Urinary bladder (tissue), 4 donors: ENCODE data around the gene GFRAL. TPM values are rescaled to one million over a fixed set of nuclear protein-coding genes. Genes with fewer than 3 reads are reported as not detected.
A peak's percentile ranks its signal among the peaks of the same experiment; 100 is the strongest.

Experiments
- DNase-seq: peaks from one replicate; pipeline ENCODE4 v3.0.0-alpha.2; 2015; ENCODE audit errors: extremely low spot score
- H3K27ac ChIP-seq: one replicate; pipeline ENCODE4 v1.5.1; 2013; ENCODE audit warnings: low read depth, mild to moderate bottlenecking, moderate library complexity
- H3K36me3 ChIP-seq: one replicate; pipeline ENCODE4 v1.6.1; 2013; ENCODE audit warnings: mild to moderate bottlenecking, moderate library complexity; ENCODE audit not compliant: insufficient read depth
- H3K4me1 ChIP-seq: one replicate; pipeline ENCODE4 v1.6.1; 2013; ENCODE audit warnings: mild to moderate bottlenecking, moderate library complexity; ENCODE audit not compliant: insufficient read depth
- H3K4me3 ChIP-seq: one replicate; pipeline ENCODE4 v1.5.1; 2013; ENCODE audit warnings: low read depth, low read length
- WGBS: extraction: QIAGEN DNeasy Blood & Tissue Kit; methylation state at CpG from one replicate; pipeline ENCODE4 v1.1.7; 2013; 5-methylcytosine and 5-hydroxymethylcytosine counted together
- polyA plus RNA-seq: library from polyadenylated mRNA; stranded (reverse); fragments of 200-250 nt; gene quantifications from one replicate; pipeline ENCODE4 v1.2.3, GENCODE V29; 2013
- total RNA-seq: library from RNA; depleted of rRNA; stranded (reverse); fragments of >200 nt; gene quantifications from one replicate; pipeline ENCODE4 v1.2.3, GENCODE V29; 2014
- donor health status: healthy with polysubstance abuse.
- donor health status: healthy.

Gene GFRAL
- total and polyA plus RNA-seq, 2 donors = not detected

GRCh38 chr6:55379895-55380294, 52.6 kb downstream of the GFRAL start:
- H3K4me1 ChIP-seq = no peaks in the 10 kb centered on the region

DNA sequence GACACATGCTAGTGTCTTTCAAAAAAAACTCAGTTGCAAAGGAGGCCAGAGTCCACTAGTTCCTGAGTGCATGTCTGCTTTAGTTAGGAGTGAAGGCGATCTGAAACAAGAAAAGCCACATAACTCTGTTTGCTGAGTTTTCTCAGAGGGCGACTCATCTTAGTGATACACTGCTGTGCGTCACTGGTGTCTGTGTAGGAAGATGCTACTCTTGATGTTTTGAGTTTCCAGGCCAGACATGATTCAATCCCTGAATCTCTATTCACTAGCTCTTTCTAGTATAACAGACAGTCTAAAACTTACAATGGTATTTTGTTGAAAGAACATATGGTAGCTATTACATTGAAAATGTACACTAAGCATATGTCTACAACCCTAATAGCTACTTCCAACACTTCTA, 60.9 kb downstream of the GFRAL start:
- Histone ChIP-seq H3K27ac (no peak overlapping the region), H3K4me1 (no peaks in the 10 kb centered on the region), H3K4me3 (no peak overlapping the region), H3K36me3 (no peaks in the 10 kb centered on the region)
- WGBS = 92% methylated on average over 3 of the region's 3 CpGs
- DNase-seq = no peak

More at GRCh38 chr6:55379895-55380294, 52.6 kb downstream of the GFRAL start:
- H3K27ac ChIP-seq = no peak overlapping the region
- H3K36me3 ChIP-seq = no peaks in the 10 kb centered on the region
- WGBS = 35% methylated on average over 1 of the region's 1 CpG
- DNase-seq = no peak
- H3K4me3 ChIP-seq = no peak overlapping the region

DNA sequence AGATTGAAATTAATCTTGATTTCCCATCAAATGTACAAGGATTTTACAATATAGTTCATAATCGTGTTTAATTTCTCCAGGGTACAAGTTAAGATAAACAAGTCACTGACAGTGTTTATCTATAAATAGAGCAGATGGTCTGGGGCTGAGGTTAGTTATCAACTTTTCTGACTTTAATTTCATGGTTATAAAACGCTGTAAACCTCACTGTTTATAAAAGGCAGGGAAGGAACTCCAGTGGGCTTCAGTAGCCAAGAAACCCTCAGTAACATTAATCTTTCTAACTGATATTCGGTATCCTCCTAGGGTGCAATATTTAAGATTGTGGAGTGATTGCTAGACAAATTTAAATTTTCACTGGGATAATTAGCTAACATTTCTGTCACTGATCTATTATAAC, 68.6 kb downstream of the GFRAL start:
- 15% methylated on average over 3 of the region's 3 CpGs for WGBS
- no peak overlapping the region for H3K27ac ChIP-seq
- H3K4me3 ChIP-seq = no peak overlapping the region
- DNase-seq = no peak
- no peaks in the 10 kb centered on the region for H3K4me1 ChIP-seq
- no peaks in the 10 kb centered on the region for H3K36me3 ChIP-seq

DNA sequence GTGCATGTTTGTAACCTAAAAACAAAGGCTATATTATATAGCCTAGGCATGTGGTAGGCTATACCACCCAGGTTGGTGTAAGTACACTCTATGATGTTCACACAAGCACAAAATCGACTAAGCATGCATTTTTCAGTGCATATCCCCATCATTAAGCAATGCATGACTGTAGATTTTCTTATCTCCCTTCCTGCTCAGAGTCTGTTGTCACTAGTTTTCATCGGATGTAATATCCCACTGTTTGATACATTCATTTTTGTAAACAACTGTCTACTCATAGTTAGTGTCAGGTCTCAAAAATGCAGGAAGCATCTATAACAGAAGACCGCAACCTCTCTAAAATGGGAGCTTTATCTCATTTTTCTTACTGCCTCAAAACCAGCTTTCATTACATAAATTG, 70.7 kb downstream of the GFRAL start:
- no peaks in the 10 kb centered on the region for H3K4me1 ChIP-seq
- DNase-seq = no peak
- H3K27ac ChIP-seq = no peak overlapping the region
- 39% methylated on average over 3 of the region's 3 CpGs for WGBS
- no peaks in the 10 kb centered on the region for H3K36me3 ChIP-seq
- no peak overlapping the region for H3K4me3 ChIP-seq

DNA sequence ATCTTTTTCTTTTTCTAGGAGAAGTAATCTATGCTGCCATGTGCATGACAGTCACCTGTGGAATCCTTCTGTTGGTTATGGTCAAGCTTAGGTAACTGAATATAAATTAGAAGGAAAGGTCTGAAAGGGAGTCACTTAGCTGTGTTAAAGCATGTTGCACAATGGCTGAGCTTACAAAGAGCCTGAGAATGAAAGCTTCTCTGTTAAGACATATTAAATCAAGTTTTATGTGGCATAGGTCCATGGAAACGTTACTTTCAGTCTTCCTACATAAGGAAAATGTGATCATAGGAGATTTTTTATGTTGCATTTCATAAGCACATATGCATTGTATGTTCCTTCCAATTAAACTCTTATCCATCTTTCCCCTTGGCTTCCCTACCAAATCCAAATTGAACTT, 72.1 kb downstream of the GFRAL start:
- H3K36me3 ChIP-seq = no peaks in the 10 kb centered on the region
- H3K4me1 ChIP-seq = no peaks in the 10 kb centered on the region
- DNase-seq = no peak
- H3K27ac ChIP-seq = no peak overlapping the region
- H3K4me3 ChIP-seq = no peak overlapping the region
- WGBS = 25% methylated on average over 1 of the region's 1 CpG

- Histone ChIP-seq H3K4me1 (no peaks in the 10 kb centered on the region), H3K27ac (no peak overlapping the region), H3K36me3 (no peaks in the 10 kb centered on the region), H3K4me3 (no peak overlapping the region)
- no peak for DNase-seq
- 68% methylated on average over 7 of the region's 7 CpGs for WGBS
Observed at GRCh38 chr6:55405474-55406235, 78.4 kb downstream of the GFRAL start.

- H3K36me3 ChIP-seq = no peaks in the 10 kb centered on the region
- H3K4me3 ChIP-seq = no peak overlapping the region
- no peak overlapping the region for H3K27ac ChIP-seq
- no peaks in the 10 kb centered on the region for H3K4me1 ChIP-seq
- DNase-seq = no peak
Observed at GRCh38 chr6:55410674-55411073, 83.4 kb downstream of the GFRAL start.

DNA sequence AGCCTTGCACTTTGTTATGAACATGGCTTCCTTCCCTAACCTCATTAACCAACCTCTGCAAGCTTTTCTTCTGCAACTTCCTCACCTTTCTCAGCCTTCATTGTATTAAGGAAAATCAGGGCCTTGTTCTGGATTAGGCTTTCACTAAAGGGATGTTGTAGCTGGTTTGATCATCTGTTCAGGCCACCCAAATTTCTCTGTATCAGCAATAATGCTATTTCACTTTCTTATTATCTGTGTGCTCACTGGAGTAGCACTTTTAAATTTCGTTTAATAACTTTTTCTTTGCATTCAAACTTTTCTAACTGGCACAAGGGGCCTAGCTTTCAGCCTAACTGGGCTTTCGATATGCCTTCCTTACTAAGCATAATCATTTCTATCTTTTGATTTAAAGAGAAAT, 96.7 kb downstream of the GFRAL start:
- DNase-seq = no peak
- Histone ChIP-seq H3K4me1 (no peaks in the 10 kb centered on the region), H3K27ac (no peak overlapping the region), H3K36me3 (peaks cover 2% of the 10 kb centered on the region), H3K4me3 (no peak overlapping the region)
- WGBS = 75% methylated on average over 2 of the region's 2 CpGs

DNA sequence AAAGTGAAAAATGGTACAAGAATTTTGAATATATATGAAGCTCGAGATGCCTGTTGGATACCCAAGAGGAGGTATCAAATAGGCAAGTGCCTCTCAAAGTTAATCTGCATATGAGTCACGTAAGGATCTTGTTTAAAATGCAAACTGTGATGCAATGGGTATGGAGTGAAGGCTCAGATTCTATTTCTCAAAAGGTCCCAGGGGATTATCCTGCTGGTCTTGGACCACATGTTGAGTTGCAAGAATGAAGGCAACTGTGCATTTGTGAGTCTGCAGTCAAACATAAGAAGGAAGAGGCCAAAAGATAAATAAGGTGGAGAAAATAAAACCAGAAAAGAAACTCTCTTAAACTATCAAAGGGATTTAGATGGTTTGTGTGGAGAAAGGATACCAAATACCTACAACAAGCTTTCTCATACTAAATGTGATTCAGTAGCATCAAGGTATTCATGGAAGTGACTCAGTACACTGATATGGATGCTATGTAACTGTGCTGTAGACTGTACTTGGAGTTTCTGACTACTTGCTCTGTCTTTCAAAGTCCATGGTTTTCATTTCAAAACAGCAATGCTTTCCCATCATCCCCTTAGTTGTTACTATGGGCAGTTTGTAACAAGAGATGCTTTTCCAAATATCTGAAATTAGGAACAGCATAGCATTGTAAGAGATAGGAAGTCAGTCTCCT, 106.3 kb downstream of the GFRAL start:
- Histone ChIP-seq H3K27ac (no peak overlapping the region), H3K4me1 (no peaks in the 10 kb centered on the region), H3K4me3 (no peak overlapping the region), H3K36me3 (no peaks in the 10 kb centered on the region)
- DNase-seq = no peak
- WGBS = 80% methylated on average over 2 of the region's 2 CpGs

- H3K4me1 ChIP-seq = no peaks in the 10 kb centered on the region
- H3K4me3 ChIP-seq = no peak overlapping the region
- WGBS = 82% methylated on average over 4 of the region's 4 CpGs
- no peaks in the 10 kb centered on the region for H3K36me3 ChIP-seq
- no peak overlapping the region for H3K27ac ChIP-seq
- no peak for DNase-seq
Observed at GRCh38 chr6:55437141-55437540, 109.9 kb downstream of the GFRAL start.

DNA sequence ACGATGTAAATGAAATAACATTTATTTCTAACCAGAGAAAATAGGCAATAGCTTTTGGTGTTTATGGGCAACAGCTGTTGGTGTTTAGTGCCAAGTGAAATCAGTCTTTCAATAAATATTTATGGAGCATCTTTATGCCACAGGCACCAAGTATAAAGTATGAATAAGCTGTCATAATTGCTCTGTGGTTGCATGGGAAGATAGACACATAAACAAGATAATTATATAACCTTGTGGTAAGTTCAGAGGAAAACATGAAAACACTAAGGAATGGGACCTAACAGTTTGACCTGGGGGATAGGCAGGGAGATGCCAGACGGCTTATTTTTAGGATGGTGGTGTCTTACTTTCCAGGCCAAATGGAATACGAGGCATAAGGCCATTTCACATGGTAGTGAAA, 110.9 kb downstream of the GFRAL start:
- Histone ChIP-seq H3K27ac (no peak overlapping the region), H3K4me1 (no peaks in the 10 kb centered on the region), H3K36me3 (no peaks in the 10 kb centered on the region), H3K4me3 (no peak overlapping the region)
- 81% methylated on average over 3 of the region's 3 CpGs for WGBS
- DNase-seq = no peak

- 82% methylated on average over 7 of the region's 7 CpGs for WGBS
- no peak overlapping the region for H3K27ac ChIP-seq
- no peak for DNase-seq
- H3K36me3 ChIP-seq = no peaks in the 10 kb centered on the region
- no peaks in the 10 kb centered on the region for H3K4me1 ChIP-seq
- H3K4me3 ChIP-seq = no peak overlapping the region
Observed at GRCh38 chr6:55443238-55444134, 116.2 kb downstream of the GFRAL start.

GRCh38 chr6:55445648-55446204, 118.5 kb downstream of the GFRAL start:
- peak; percentile 23 for DNase-seq

More at GRCh38 chr6:55445648-55446204, 118.5 kb downstream of the GFRAL start:
- WGBS = 1% methylated on average over 1 of the region's 1 CpG
- no peak overlapping the region for H3K4me3 ChIP-seq
- H3K36me3 ChIP-seq = no peaks in the 10 kb centered on the region
- no peak overlapping the region for H3K27ac ChIP-seq
- no peaks in the 10 kb centered on the region for H3K4me1 ChIP-seq
